Measurements from ENCODE around the gene B4GAT1.

B4GAT1 gene

GRCh38 chr11:66302656-66303055, 44.8 kb downstream of the B4GAT1 start:
- FAIRE-seq, result no peak

GRCh38 chr11:66299186-66299585, 48.2 kb downstream of the B4GAT1 start:
- FAIRE-seq, result no peak

- no peak for FAIRE-seq
Observed at GRCh38 chr11:66297610-66298009, 49.8 kb downstream of the B4GAT1 start.
